Hematopoietic multipotent progenitor cell treated with erythropoietin and hydrocortisone succinate and interleukin-3 and kit ligand, for 4 days (in vitro differentiated cells): Measurements from ENCODE around the gene CXCL9.

Experiments
- DNase-seq: peaks from one replicate; pipeline ENCODE4 v3.0.0-alpha.2; 2015

The CXCL9 gene

DNA sequence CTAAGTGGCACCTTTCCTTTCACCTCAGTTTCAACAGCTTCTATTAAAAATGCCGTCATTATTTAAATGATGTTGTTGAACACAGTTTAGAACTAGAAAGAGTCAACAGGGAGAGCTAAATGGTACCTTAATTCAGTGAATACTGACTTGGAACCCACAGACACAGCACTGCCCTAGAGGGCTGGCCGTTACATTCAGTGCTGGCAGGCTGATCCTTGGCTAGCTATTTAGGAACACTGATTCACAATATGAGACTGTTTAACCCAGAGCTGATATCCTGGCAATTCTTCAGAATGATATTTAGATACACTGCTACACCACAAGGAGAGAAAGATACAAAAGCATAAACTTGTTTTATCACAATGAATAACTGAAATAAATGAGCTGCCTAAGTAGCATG lies 53.8 kb downstream of the CXCL9 start:
- DNase-seq: no peak
